ENCODE results near the gene RASGRP4. TPM values are rescaled to one million over a fixed set of nuclear protein-coding genes. Genes with fewer than 3 reads are reported as not detected.
"Not testable (repeated sequence)": the region's sequence is repeated elsewhere in the genome, so short reads cannot be mapped to it uniquely, and the experiment has no call there.

The RASGRP4 gene, protein sequence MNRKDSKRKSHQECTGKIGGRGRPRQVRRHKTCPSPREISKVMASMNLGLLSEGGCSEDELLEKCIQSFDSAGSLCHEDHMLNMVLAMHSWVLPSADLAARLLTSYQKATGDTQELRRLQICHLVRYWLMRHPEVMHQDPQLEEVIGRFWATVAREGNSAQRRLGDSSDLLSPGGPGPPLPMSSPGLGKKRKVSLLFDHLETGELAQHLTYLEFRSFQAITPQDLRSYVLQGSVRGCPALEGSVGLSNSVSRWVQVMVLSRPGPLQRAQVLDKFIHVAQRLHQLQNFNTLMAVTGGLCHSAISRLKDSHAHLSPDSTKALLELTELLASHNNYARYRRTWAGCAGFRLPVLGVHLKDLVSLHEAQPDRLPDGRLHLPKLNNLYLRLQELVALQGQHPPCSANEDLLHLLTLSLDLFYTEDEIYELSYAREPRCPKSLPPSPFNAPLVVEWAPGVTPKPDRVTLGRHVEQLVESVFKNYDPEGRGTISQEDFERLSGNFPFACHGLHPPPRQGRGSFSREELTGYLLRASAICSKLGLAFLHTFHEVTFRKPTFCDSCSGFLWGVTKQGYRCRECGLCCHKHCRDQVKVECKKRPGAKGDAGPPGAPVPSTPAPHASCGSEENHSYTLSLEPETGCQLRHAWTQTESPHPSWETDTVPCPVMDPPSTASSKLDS
- polyA plus RNA-seq: 0.25 TPM

DNA sequence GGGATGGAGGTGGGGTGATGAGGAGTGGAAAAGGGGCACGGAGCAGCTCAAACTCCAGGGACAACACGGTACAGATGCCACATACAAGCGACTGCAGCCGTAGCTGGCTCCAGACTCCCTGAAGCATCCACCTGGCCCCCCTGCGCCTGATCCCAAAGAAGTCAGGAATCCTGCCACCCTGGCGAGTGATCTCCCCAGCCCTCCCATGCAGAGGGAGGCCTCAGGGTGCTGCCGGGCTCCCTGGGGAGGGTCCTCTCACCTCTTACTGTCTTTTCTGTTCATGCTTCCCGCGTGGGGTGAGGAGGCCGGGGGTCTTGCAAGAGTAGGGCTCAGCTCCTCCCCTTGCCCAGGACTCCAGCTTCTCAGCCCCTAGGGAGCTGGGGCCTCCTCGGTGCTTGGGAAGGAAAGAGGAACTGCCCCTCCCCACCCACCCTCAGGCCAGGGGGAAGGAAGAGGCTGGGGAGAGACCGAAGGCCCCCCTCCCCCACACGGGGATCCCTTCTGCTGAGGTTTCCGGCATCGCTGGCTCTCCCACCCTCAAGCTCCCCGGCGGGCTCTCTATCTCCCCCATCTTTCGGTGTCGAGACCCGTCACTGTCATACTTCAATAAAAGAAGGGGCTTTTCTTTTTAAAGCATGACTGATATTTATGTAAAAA lies at the start of gene RASGRP4:
TSS of gene RASGRP4 (minus strand) at position 410 of the 657 bp plus-strand sequence. CDS start at position 282, 128 bp downstream.
- peak within 1 kb of the TSS in 2 of 3 donors; percentile 32 to 64 for H3K27ac Mint-ChIP-seq
- H3K4me1 Mint-ChIP-seq: peaks cover 12 to 20% (median 13%) of the 10 kb centered on the region in 3 donors
- no peaks in the 10 kb centered on the region for H3K9me3 Mint-ChIP-seq
- H3K36me3 Mint-ChIP-seq: peaks cover 2% of the 10 kb centered on the region
- H3K27me3 Mint-ChIP-seq: peaks cover 10% of the 10 kb centered on the region
- H3K4me3 Mint-ChIP-seq: peak within 1 kb of the TSS; percentile 68 to 89 (median 82)

DNA sequence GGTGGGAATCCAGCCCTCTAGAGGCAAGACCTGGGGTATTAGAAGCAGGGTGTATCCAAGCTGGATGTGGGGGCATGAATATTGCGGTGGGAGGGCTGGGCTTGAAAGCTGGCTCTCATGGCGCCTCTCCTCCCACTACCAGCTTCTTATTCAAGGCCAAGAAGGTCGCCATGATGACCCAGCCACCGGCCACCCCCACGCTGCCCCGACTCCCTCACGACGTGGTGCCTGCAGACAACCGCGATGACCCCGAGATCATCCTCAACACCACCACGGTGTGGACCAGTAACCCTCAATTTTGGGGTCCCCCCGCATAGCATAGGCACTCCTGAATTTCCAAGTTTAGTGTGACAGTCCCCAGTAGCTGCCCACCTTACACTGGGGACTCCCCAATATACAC lies 49.2 kb upstream of the RASGRP4 start:
- H3K36me3 Mint-ChIP-seq: no peaks in the 10 kb centered on the region
- H3K27me3 Mint-ChIP-seq: no peaks in the 10 kb centered on the region
- no peak overlapping the region for H3K4me3 Mint-ChIP-seq
- H3K4me1 Mint-ChIP-seq: no peaks in the 10 kb centered on the region
- H3K27ac Mint-ChIP-seq: no peak overlapping the region
- peaks cover 0 to 2% (median 0%) of the 10 kb centered on the region in 3 donors for H3K9me3 Mint-ChIP-seq

DNA sequence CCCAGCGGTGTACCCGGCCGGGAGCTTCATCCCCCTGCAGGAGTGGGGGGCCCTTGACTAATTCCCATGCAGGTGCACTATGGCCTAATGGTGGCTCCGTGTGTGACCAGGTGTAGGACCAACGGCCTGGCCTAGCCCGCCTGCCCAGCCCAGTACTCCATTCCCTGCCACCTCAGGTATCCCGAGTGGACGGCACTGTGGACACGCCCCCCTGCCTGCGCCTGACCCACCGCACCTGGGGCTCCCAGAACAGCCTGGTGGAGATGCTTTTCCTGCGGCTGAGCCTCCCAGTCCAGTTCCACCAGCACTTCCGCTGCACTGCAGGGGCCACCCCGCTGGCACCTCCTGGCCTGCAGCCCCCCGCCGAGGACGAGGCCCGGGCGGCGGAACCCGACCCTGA lies 47.2 kb upstream of the RASGRP4 start:
- Mint-ChIP-seq H3K27me3 (peaks cover 2% of the 10 kb centered on the region), H3K36me3 (no peaks in the 10 kb centered on the region), H3K4me3 (no peak overlapping the region), H3K9me3 (peaks cover 0 to 2% (median 0%) of the 10 kb centered on the region in 3 donors), H3K27ac (no peak overlapping the region), H3K4me1 (no peaks in the 10 kb centered on the region)

DNA sequence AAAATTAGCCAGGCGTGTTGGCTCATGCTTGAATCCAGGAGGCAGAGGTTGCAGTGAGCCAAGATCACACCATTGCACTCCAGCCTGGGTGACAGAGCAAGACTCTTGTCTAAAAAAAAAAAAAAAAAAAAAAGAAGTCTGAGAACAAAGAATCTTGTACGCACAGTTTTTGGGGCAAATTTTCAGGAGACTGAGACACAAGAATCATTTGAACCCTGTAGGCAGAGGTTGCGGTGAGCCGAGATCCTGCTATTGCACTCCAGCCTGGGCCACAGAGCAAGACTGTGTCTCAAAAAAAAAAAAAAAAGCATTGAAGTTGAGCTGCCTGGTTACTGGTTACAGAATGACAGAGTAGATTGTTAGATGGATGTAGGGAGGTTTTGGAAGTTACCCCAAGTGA lies 46.7 kb upstream of the RASGRP4 start:
- H3K4me3 Mint-ChIP-seq, H3K36me3 Mint-ChIP-seq, H3K27ac Mint-ChIP-seq, H3K4me1 Mint-ChIP-seq, H3K9me3 Mint-ChIP-seq, H3K27me3 Mint-ChIP-seq: not testable (repeated sequence)

GRCh38 chr19:38470788-38471480 lies 44.9 kb upstream of the RASGRP4 start:
- H3K27ac Mint-ChIP-seq: no peak overlapping the region

GRCh38 chr19:38469151-38469550 lies 43.1 kb upstream of the RASGRP4 start:
- no peak overlapping the region for H3K4me3 Mint-ChIP-seq
- no peaks in the 10 kb centered on the region for H3K4me1 Mint-ChIP-seq
- peaks cover 7% of the 10 kb centered on the region for H3K27me3 Mint-ChIP-seq
- no peak overlapping the region for H3K27ac Mint-ChIP-seq
- peaks cover 3% of the 10 kb centered on the region for H3K36me3 Mint-ChIP-seq
- no peaks in the 10 kb centered on the region for H3K9me3 Mint-ChIP-seq

More at GRCh38 chr19:38470788-38471480, 44.9 kb upstream of the RASGRP4 start:
- H3K27me3 Mint-ChIP-seq: peaks cover 5% of the 10 kb centered on the region
- no peak overlapping the region for H3K4me3 Mint-ChIP-seq
- H3K4me1 Mint-ChIP-seq: no peaks in the 10 kb centered on the region
- H3K9me3 Mint-ChIP-seq: peaks cover 0 to 2% (median 0%) of the 10 kb centered on the region in 3 donors
- no peaks in the 10 kb centered on the region for H3K36me3 Mint-ChIP-seq

- Mint-ChIP-seq H3K4me3 (no peak overlapping the region), H3K4me1 (no peaks in the 10 kb centered on the region), H3K27me3 (peaks cover 8% of the 10 kb centered on the region), H3K36me3 (peaks cover 3% of the 10 kb centered on the region), H3K9me3 (no peaks in the 10 kb centered on the region), H3K27ac (no peak overlapping the region)
Observed at GRCh38 chr19:38467541-38468525, 41.8 kb upstream of the RASGRP4 start.

- Mint-ChIP-seq H3K27me3 (peaks cover 15% of the 10 kb centered on the region), H3K27ac (peak overlapping the region in 1 of 3 donors; percentile 47), H3K4me1 (no peaks in the 10 kb centered on the region), H3K4me3 (no peak overlapping the region), H3K36me3 (peaks cover 3% of the 10 kb centered on the region), H3K9me3 (no peaks in the 10 kb centered on the region)
Observed at GRCh38 chr19:38466050-38466449, 40.0 kb upstream of the RASGRP4 start.

- Mint-ChIP-seq H3K36me3 (peaks cover 3% of the 10 kb centered on the region), H3K9me3 (peaks cover 0 to 3% (median 2%) of the 10 kb centered on the region in 3 donors), H3K4me3 (no peak overlapping the region), H3K27ac (no peak overlapping the region), H3K27me3 (peaks cover 16% of the 10 kb centered on the region), H3K4me1 (no peaks in the 10 kb centered on the region)
Observed at GRCh38 chr19:38464421-38465082, 38.5 kb upstream of the RASGRP4 start.

GRCh38 chr19:38463365-38463764 lies 37.3 kb upstream of the RASGRP4 start:
- peaks cover 3% of the 10 kb centered on the region for H3K36me3 Mint-ChIP-seq
- H3K4me1 Mint-ChIP-seq: no peaks in the 10 kb centered on the region
- H3K27me3 Mint-ChIP-seq: peaks cover 16% of the 10 kb centered on the region
- no peak overlapping the region for H3K4me3 Mint-ChIP-seq
- no peak overlapping the region for H3K27ac Mint-ChIP-seq
- peaks cover 0 to 3% (median 2%) of the 10 kb centered on the region in 3 donors for H3K9me3 Mint-ChIP-seq

DNA sequence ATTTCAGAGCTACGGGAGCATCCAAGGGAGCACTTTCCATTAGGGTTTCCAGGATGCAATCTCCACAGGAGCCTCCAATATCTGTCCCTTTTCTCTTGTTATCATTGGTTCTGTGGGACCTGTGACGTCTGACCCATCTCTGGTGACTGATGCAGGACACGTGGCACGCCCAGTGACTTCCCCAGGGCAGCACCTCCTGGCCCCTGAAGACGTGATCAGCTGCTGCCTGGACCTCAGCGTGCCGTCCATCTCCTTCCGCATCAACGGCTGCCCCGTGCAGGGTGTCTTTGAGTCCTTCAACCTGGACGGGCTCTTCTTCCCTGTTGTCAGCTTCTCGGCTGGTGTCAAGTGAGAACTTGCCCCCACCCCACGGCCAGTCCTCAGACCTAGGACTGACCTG lies 33.0 kb upstream of the RASGRP4 start:
- Mint-ChIP-seq H3K4me1 (peaks cover 0 to 2% (median 0%) of the 10 kb centered on the region in 3 donors), H3K27ac (no peak overlapping the region), H3K4me3 (no peak overlapping the region), H3K27me3 (peaks cover 13% of the 10 kb centered on the region), H3K9me3 (peaks cover 0 to 5% (median 2%) of the 10 kb centered on the region in 3 donors), H3K36me3 (no peaks in the 10 kb centered on the region)

GRCh38 chr19:38457690-38458405 lies 31.8 kb upstream of the RASGRP4 start:
- Mint-ChIP-seq H3K27ac (no peak overlapping the region), H3K9me3 (peaks cover 0 to 5% (median 2%) of the 10 kb centered on the region in 3 donors), H3K36me3 (no peaks in the 10 kb centered on the region), H3K4me3 (no peak overlapping the region), H3K27me3 (peaks cover 12% of the 10 kb centered on the region), H3K4me1 (peaks cover 0 to 2% (median 0%) of the 10 kb centered on the region in 3 donors)

- H3K9me3 Mint-ChIP-seq: peaks cover 0 to 5% (median 2%) of the 10 kb centered on the region in 3 donors
- H3K4me1 Mint-ChIP-seq: peaks cover 0 to 2% (median 0%) of the 10 kb centered on the region in 3 donors
- H3K36me3 Mint-ChIP-seq: no peaks in the 10 kb centered on the region
- H3K27me3 Mint-ChIP-seq: peaks cover 7% of the 10 kb centered on the region
- no peak overlapping the region for H3K4me3 Mint-ChIP-seq
- no peak overlapping the region for H3K27ac Mint-ChIP-seq
Observed at GRCh38 chr19:38457202-38457601, 31.2 kb upstream of the RASGRP4 start.
